Neuronal stem cell (in vitro differentiated cells): ENCODE results near the gene SLC12A7.
"Not testable (repeated sequence)": the region's sequence is repeated elsewhere in the genome, so short reads cannot be mapped to it uniquely, and the experiment has no call there.

Experiments
- DNase-seq: peaks from one replicate; pipeline ENCODE4 v3.0.0-alpha.2; 2013; ENCODE audit warnings: low spot score
- H2AFZ ChIP-seq: one replicate; pipeline ENCODE4 v1.6.1; 2013; ENCODE audit warnings: mild to moderate bottlenecking, low read length, inconsistent platforms
- H2AK5ac ChIP-seq: 2 replicates; pipeline ENCODE4 v1.6.1; 2013; ENCODE audit warnings: low read depth, mild to moderate bottlenecking, inconsistent platforms, low read length, moderate library complexity, mixed read lengths
- H2BK120ac ChIP-seq: 2 replicates; pipeline ENCODE4 v1.6.1; 2013; ENCODE audit warnings: low read depth, mild to moderate bottlenecking, inconsistent platforms, low read length, moderate library complexity, mixed read lengths
- H2BK12ac ChIP-seq: one replicate; pipeline ENCODE4 v1.6.1; 2013; ENCODE audit warnings: low read length, inconsistent platforms
- H2BK15ac ChIP-seq: 2 replicates; pipeline ENCODE4 v1.6.1; 2013; ENCODE audit warnings: mild to moderate bottlenecking, low read length, inconsistent platforms, mixed read lengths
- H2BK5ac ChIP-seq: one replicate; pipeline ENCODE4 v1.6.1; 2013; ENCODE audit warnings: inconsistent platforms, mild to moderate bottlenecking, low read length, moderate library complexity
- H3K14ac ChIP-seq: one replicate; pipeline ENCODE4 v1.6.1; 2013; ENCODE audit warnings: low read length, inconsistent platforms
- H3K18ac ChIP-seq: 2 replicates; pipeline ENCODE4 v1.6.1; 2013; ENCODE audit warnings: low read length, inconsistent platforms
- H3K23ac ChIP-seq: 2 replicates; pipeline ENCODE4 v1.6.1; 2013; ENCODE audit warnings: low read depth, mild to moderate bottlenecking, mixed read lengths, low read length, inconsistent platforms; ENCODE audit not compliant: poor library complexity
- H3K27ac ChIP-seq: replicated peaks from 3 replicates; pipeline ENCODE4 v1.5.1; 2013; ENCODE audit warnings: low read length, inconsistent platforms
- H3K27me3 ChIP-seq, 3 experiments: 2 replicates each; pipeline ENCODE4 v1.6.1; 2013; ENCODE audit warnings: low read length in 3 of 3, mild to moderate bottlenecking in 2 of 3, inconsistent platforms in 1 of 3, low read depth in 1 of 3, mixed read lengths in 1 of 3, moderate library complexity in 1 of 3; ENCODE audit not compliant: control insufficient read depth in 3 of 3, insufficient read depth in 3 of 3
- H3K36me3 ChIP-seq, 2 donors: replicated peaks in 1 of 2; 2 replicates each; pipeline ENCODE4 v1.6.1; 2013; ENCODE audit warnings: low read length in 2 of 2; ENCODE audit not compliant: control insufficient read depth in 2 of 2, insufficient read depth in 2 of 2
- H3K4ac ChIP-seq: 2 replicates; pipeline ENCODE4 v1.6.1; 2013; ENCODE audit warnings: inconsistent platforms, mild to moderate bottlenecking, low read length, moderate library complexity
- H3K4me1 ChIP-seq, 2 donors: 1 replicate in 1 of 2; 2 replicates in 1 of 2; pipeline ENCODE4 v1.6.1; 2013; ENCODE audit warnings: low read length in 2 of 2, low read depth in 1 of 2; ENCODE audit not compliant: control insufficient read depth in 2 of 2, insufficient read depth in 1 of 2
- H3K4me2 ChIP-seq: one replicate; pipeline ENCODE4 v1.6.1; 2013; ENCODE audit warnings: mild to moderate bottlenecking, low read length, inconsistent platforms; ENCODE audit not compliant: insufficient read depth, poor library complexity, severe bottlenecking
- H3K4me3 ChIP-seq, 2 donors: 2 replicates each; pipeline ENCODE4 v1.5.1; 2013; ENCODE audit warnings: low read length in 2 of 2, mild to moderate bottlenecking in 2 of 2, inconsistent platforms in 1 of 2, moderate library complexity in 1 of 2
- H3K79me1 ChIP-seq: one replicate; pipeline ENCODE4 v1.6.1; 2013; ENCODE audit warnings: low read depth, mild to moderate bottlenecking, inconsistent platforms, low read length, moderate library complexity
- H3K9ac ChIP-seq: one replicate; pipeline ENCODE4 v1.6.1; 2013; ENCODE audit warnings: mild to moderate bottlenecking, low read depth, low read length, inconsistent platforms; ENCODE audit not compliant: poor library complexity
- H3K9me3 ChIP-seq, 2 donors: replicated peaks in 1 of 2; 2 replicates each; pipeline versions ENCODE3 to v1.6.1; 2013; ENCODE audit warnings: low read length in 2 of 2, mild to moderate bottlenecking in 2 of 2, inconsistent platforms in 1 of 2, low read depth in 1 of 2, mixed read lengths in 1 of 2, moderate library complexity in 1 of 2; ENCODE audit not compliant: control insufficient read depth in 2 of 2, insufficient read depth in 1 of 2
- H4K8ac ChIP-seq: one replicate; pipeline ENCODE4 v1.6.1; 2013; ENCODE audit warnings: low read depth, mild to moderate bottlenecking, inconsistent platforms, low read length, moderate library complexity
- H4K91ac ChIP-seq: one replicate; pipeline ENCODE4 v1.6.1; 2013; ENCODE audit warnings: low read length, low read depth, mild to moderate bottlenecking, inconsistent platforms; ENCODE audit not compliant: poor library complexity
- WGBS, 2 donors: extraction: QIAGEN DNeasy Blood & Tissue Kit; methylation state at CpG; one replicate each; pipeline ENCODE4 v1.1.7; 2013; ENCODE audit warnings: missing lambda C conversion rate in 2 of 2, mixed read lengths in 1 of 2; ENCODE audit not compliant: insufficient read length in 2 of 2, insufficient replicate concordance in 1 of 2; ENCODE audit errors: extremely low coverage in 2 of 2; 5-methylcytosine and 5-hydroxymethylcytosine counted together

The SLC12A7 gene

GRCh38 chr5:1098986-1099597 lies 12.8 kb downstream of the SLC12A7 start:
- Histone ChIP-seq H2BK12ac (peak overlapping the region; percentile 86), H2AK5ac (peak overlapping the region; percentile 96), H3K27me3 (no peaks in the 10 kb centered on the region), H2AFZ (no peak overlapping the region), H3K36me3 (peaks cover 7% of the 10 kb centered on the region in 2 donors), H3K4me2 (no peak overlapping the region), H3K4me3 (no peak overlapping the region), H3K18ac (peak overlapping the region; percentile 88), H2BK5ac (peak overlapping the region; percentile 43), H3K4me1 (peaks cover 24 to 73% of the 10 kb centered on the region in 2 donors), H3K14ac (peak overlapping the region; percentile 90), H3K4ac (peak overlapping the region; percentile 39), H3K23ac (peak overlapping the region; percentile 74), H3K9me3 (no peaks in the 10 kb centered on the region), H2BK120ac (peak overlapping the region; percentile 62), H3K9ac (peak overlapping the region; percentile 79), H2BK15ac (peak overlapping the region; percentile 91), H4K91ac (no peak overlapping the region), H3K79me1 (peaks cover 25% of the 10 kb centered on the region), H4K8ac (peak overlapping the region; percentile 25), H3K27ac (no peak overlapping the region)
- no CpG with 5 or more reads among the region's 28 CpGs for WGBS, 2 donors
- no peak for DNase-seq

GRCh38 chr5:1097988-1098385 lies 13.9 kb downstream of the SLC12A7 start:
- not testable (repeated sequence) for H3K27ac ChIP-seq, H2AFZ ChIP-seq, H3K4ac ChIP-seq, DNase-seq, H2BK120ac ChIP-seq, H3K4me3 ChIP-seq, H3K9ac ChIP-seq, H4K8ac ChIP-seq, H3K9me3 ChIP-seq, H2AK5ac ChIP-seq, H2BK15ac ChIP-seq, H2BK12ac ChIP-seq, H3K23ac ChIP-seq, H3K36me3 ChIP-seq, H2BK5ac ChIP-seq, H4K91ac ChIP-seq, H3K27me3 ChIP-seq
- Histone ChIP-seq H3K79me1 (peaks cover 18% of the 10 kb centered on the region), H3K4me2 (peak overlapping the region; percentile 4), H3K14ac (peak overlapping the region; percentile 47), H3K18ac (peak overlapping the region; percentile 77), H3K4me1 (peaks cover 22 to 66% of the 10 kb centered on the region in 2 donors)
- no CpG with 5 or more reads among the region's 7 CpGs for WGBS, 2 donors

GRCh38 chr5:1097381-1097987 lies 14.4 kb downstream of the SLC12A7 start:
- Histone ChIP-seq H3K4me2 (no peak overlapping the region), H2AFZ (no peak overlapping the region), H3K4me1 (peaks cover 17 to 61% of the 10 kb centered on the region in 2 donors), H3K14ac (no peak overlapping the region), H3K79me1 (peaks cover 18% of the 10 kb centered on the region), H3K23ac (no peak overlapping the region), H3K9ac (no peak overlapping the region), H3K18ac (peak overlapping the region; percentile 32), H4K8ac (no peak overlapping the region), H3K27ac (no peak overlapping the region), H3K36me3 (peaks cover 7 to 10% of the 10 kb centered on the region in 2 donors), H3K4ac (no peak overlapping the region), H2BK12ac (no peak overlapping the region), H2BK120ac (no peak overlapping the region), H4K91ac (no peak overlapping the region), H2AK5ac (no peak overlapping the region), H2BK15ac (no peak overlapping the region), H3K9me3 (no peaks in the 10 kb centered on the region), H3K27me3 (no peaks in the 10 kb centered on the region), H2BK5ac (no peak overlapping the region), H3K4me3 (peak overlapping the region in 1 of 2 donors; percentile 33)
- no peak for DNase-seq
- WGBS, 2 donors: no CpG with 5 or more reads among the region's 22 CpGs

GRCh38 chr5:1096838-1097237 lies 15.0 kb downstream of the SLC12A7 start:
- Histone ChIP-seq H2AK5ac (no peak overlapping the region), H3K4ac (no peak overlapping the region), H2AFZ (no peak overlapping the region), H3K4me1 (peaks cover 10 to 56% of the 10 kb centered on the region in 2 donors), H4K8ac (no peak overlapping the region), H2BK5ac (no peak overlapping the region), H3K23ac (no peak overlapping the region), H3K18ac (peak overlapping the region; percentile 72), H2BK15ac (no peak overlapping the region), H3K9me3 (no peaks in the 10 kb centered on the region), H3K4me2 (no peak overlapping the region), H3K27ac (no peak overlapping the region), H2BK120ac (no peak overlapping the region), H3K4me3 (no peak overlapping the region), H3K14ac (no peak overlapping the region), H3K27me3 (no peaks in the 10 kb centered on the region), H4K91ac (no peak overlapping the region), H3K9ac (no peak overlapping the region), H3K79me1 (peaks cover 18% of the 10 kb centered on the region), H2BK12ac (no peak overlapping the region), H3K36me3 (peaks cover 11 to 14% of the 10 kb centered on the region in 2 donors)
- DNase-seq: no peak
- no CpG with 5 or more reads among the region's 10 CpGs for WGBS, 2 donors
